HL-60 (cell line): ENCODE results near the gene FBXO2.
"Not testable (repeated sequence)": the region's sequence is repeated elsewhere in the genome, so short reads cannot be mapped to it uniquely, and the experiment has no call there.

ENCODE experiments used
- DNase-seq, 2 experiments: peaks; one replicate each; pipeline ENCODE4 v3.0.0-alpha.2; 2010 to 2020; ENCODE audit warnings: low read depth in 1 of 2, low spot score in 1 of 2
- H3K27ac ChIP-seq: fragments of 250-450 bp; sonication (Bioruptor Pico); replicated peaks from 2 replicates; pipeline ENCODE4 v1.5.1; 2020; ENCODE audit warnings: mild to moderate bottlenecking, moderate library complexity
- H3K27me3 ChIP-seq: fragments of 250-450 bp; sonication (Bioruptor Pico); 2 replicates; pipeline ENCODE4 v1.5.1; 2021; ENCODE audit warnings: mild to moderate bottlenecking, moderate library complexity; ENCODE audit not compliant: insufficient read depth, poor library complexity, severe bottlenecking
- H3K4me3 ChIP-seq: replicated peaks from 2 replicates; pipeline ENCODE4 v1.5.1; 2011; ENCODE audit warnings: mild to moderate bottlenecking, control low read depth, low read length; ENCODE audit not compliant: insufficient read depth
- CTCF ChIP-seq: IDR thresholded peaks from one replicate; pipeline ENCODE4 v1.5.1; 2011; ENCODE audit warnings: low read length, control low read depth, inconsistent platforms; ENCODE audit not compliant: insufficient read depth
- GABPA ChIP-seq: IDR thresholded peaks from 2 replicates; pipeline ENCODE4 v1.6.1; 2012; ENCODE audit warnings: low read depth
- POLR2AphosphoS5 ChIP-seq: IDR thresholded peaks from 2 replicates; pipeline ENCODE4 v1.6.1; 2012; ENCODE audit warnings: low read depth
- REST ChIP-seq: IDR thresholded peaks from 2 replicates; pipeline ENCODE4 v1.6.1; 2012; ENCODE audit warnings: low read depth; ENCODE audit not compliant: insufficient replicate concordance
- SPI1 ChIP-seq: IDR thresholded peaks from 2 replicates; pipeline ENCODE4 v1.6.1; 2012; ENCODE audit warnings: low read depth, mild to moderate bottlenecking, borderline replicate concordance

The FBXO2 gene

GRCh38 chr1:11642418-11643017, 11.7 kb downstream of the FBXO2 start:
- DNase-seq, result peak in 1 of 2 experiments; percentile 58
- peak; percentile 99 for TF ChIP-seq CTCF
- not testable (repeated sequence) for H3K27ac ChIP-seq, H3K4me3 ChIP-seq, H3K27me3 ChIP-seq

GRCh38 chr1:11641776-11642305, 12.4 kb downstream of the FBXO2 start:
- DNase-seq, result no peak
- H3K27me3 ChIP-seq, result no peaks in the 10 kb centered on the region
- no peak for TF ChIP-seq REST
- no peak for TF ChIP-seq GABPA
- TF ChIP-seq CTCF, result no peak
- TF ChIP-seq SPI1, result no peak
- no peak for TF ChIP-seq POLR2AphosphoS5
- no peak overlapping the region for H3K27ac ChIP-seq
- H3K4me3 ChIP-seq, result no peak overlapping the region

DNA sequence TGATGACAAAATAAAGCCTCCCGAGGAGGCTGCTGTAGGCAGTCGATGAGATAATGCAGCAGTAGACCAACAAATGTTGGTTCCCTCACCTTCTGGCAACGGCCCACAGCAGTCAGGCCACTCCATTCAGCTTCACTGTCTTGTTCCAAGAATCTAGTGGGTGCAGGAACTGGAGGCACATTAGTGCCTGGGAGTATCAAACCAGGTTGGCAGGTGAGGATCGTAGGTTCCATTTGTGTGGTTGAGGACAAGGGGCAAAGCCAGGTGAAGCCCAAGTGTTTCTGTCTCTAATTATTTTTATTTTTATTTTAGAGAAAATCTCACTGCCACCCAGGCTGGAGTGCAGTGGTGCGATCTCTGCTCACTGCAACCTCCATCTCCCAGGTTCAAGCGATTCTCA, 13.3 kb downstream of the FBXO2 start:
- no peak for DNase-seq
- H3K27ac ChIP-seq, result no peak overlapping the region
- TF ChIP-seq SPI1 (no peak), REST (no peak), CTCF (no peak), POLR2AphosphoS5 (no peak), GABPA (no peak)
- no peak overlapping the region for H3K4me3 ChIP-seq
- H3K27me3 ChIP-seq, result no peaks in the 10 kb centered on the region

DNA sequence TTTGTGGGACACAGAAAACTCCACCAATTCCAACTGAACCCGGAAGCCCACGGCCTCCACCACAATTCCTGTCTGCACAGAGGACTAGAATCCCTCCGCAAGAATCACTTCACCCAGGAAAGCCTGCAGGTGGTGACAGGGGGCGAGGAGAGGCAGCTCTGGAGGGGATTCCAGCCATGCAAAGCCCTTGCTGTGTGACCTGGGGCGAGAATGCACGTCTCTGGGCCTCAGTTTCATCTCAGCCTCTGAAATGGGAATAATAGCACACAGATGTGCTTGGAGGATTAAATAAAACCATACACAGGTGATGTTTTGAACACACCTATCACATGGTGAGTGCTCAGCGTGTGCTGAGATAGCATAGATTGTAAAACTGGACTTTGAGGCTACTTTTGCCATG, 14.1 kb downstream of the FBXO2 start:
- no peak for TF ChIP-seq REST
- TF ChIP-seq POLR2AphosphoS5, result no peak
- no peak for TF ChIP-seq GABPA
- TF ChIP-seq SPI1, result no peak
- TF ChIP-seq CTCF, result no peak
- Histone ChIP-seq H3K27me3 (no peaks in the 10 kb centered on the region), H3K4me3 (no peak overlapping the region), H3K27ac (no peak overlapping the region)
- DNase-seq, result no peak
